IPS-18c (cell line): ENCODE measurements around the gene RBMXL3.
"Not testable (repeated sequence)": the region's sequence is repeated elsewhere in the genome, so short reads cannot be mapped to it uniquely, and the experiment has no call there.

Experiments
- H3K4me3 ChIP-seq: 2 replicates; pipeline ENCODE4 v1.7.0; 2013; ENCODE audit warnings: low read depth, mild to moderate bottlenecking, low read length, moderate library complexity; ENCODE audit not compliant: insufficient read depth
- H3K9me3 ChIP-seq: one replicate; pipeline ENCODE4 v1.6.1; 2013; ENCODE audit warnings: mild to moderate bottlenecking, low read length, moderate library complexity; ENCODE audit not compliant: control insufficient read depth, insufficient read depth

RBMXL3 gene

DNA sequence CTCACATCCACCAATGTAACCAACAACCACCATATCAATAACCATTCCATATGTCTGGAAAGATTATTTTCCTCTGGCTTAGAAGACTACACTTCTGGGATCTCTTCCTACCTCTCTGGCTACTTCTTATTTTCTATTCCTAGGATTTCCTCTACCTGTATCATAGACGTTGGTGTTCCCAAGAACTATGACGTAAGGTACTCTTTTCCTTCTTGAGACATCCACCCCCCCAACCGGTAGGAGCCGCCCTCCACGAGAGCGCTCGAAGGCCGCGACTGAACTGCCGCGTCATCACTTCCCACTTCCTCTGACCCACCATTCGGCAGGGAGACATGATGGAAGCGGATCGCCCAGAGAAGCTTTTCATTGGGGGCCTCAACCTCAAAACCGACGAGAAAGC lies at the start of gene RBMXL3:
RBMXL3 (plus strand) TSS at position 301 of the 400 bp plus-strand sequence; CDS start at position 333, 32 bp downstream.
- no peak within 1 kb of the TSS for H3K4me3 ChIP-seq

DNA sequence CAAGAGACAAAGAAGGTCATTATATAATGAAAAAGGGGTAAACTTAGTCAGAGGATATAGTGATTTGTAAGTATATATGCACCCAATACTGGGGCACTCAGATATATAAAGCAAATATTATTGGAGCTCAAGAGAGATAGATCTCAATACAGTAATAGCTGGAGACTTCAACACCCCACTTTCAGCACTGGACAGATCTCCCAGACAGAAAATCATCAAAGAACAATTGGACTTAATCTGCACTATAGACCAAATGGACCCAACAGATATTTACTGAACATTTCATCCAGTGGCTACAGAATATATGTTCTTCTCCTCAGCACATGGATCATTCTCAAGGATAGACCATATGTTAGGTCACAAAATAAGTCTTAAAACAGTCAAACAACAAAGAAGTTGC lies 47.2 kb upstream of the RBMXL3 start:
- Histone ChIP-seq H3K4me3 (no peak overlapping the region), H3K9me3 (no peaks in the 10 kb centered on the region)

More for the DNA sequence above, at the start of gene RBMXL3:
- peaks cover 9% of the 10 kb centered on the region for H3K9me3 ChIP-seq

GRCh38 chrX:115147220-115147619 lies 42.0 kb upstream of the RBMXL3 start:
- Histone ChIP-seq H3K4me3 (no peak overlapping the region), H3K9me3 (no peaks in the 10 kb centered on the region)

GRCh38 chrX:115173181-115173580 lies 16.0 kb upstream of the RBMXL3 start:
- Histone ChIP-seq H3K4me3 (no peak overlapping the region), H3K9me3 (no peaks in the 10 kb centered on the region)

- no peak overlapping the region for H3K4me3 ChIP-seq
- no peaks in the 10 kb centered on the region for H3K9me3 ChIP-seq
These were observed 14.7 kb upstream of the RBMXL3 start for GRCh38 chrX:115174548-115174947.

DNA sequence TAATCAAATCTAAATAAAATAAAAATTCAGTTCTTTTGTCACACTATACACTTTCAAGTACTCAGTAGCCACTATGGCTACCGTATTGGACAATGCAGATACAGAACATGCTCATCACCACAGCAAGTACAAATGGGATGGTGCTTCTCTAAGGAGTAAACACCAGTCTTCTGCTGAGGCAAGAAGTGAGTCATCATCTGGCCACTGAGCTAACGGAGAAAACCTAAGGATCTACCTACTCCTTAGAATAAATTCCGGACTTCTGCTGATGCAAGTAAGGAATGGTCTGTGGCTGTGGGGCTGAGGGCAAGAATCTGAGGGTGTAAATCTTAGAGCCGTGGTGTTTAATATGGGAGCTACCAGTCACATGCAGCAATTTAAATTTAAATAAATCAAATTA lies 11.3 kb upstream of the RBMXL3 start:
- Histone ChIP-seq H3K4me3 (no peak overlapping the region), H3K9me3 (no peaks in the 10 kb centered on the region)

GRCh38 chrX:115178473-115178872 lies 10.7 kb upstream of the RBMXL3 start:
- Histone ChIP-seq H3K4me3 (no peak overlapping the region), H3K9me3 (no peaks in the 10 kb centered on the region)

GRCh38 chrX:115183980-115184379 lies 5.2 kb upstream of the RBMXL3 start:
- Histone ChIP-seq H3K9me3 (no peaks in the 10 kb centered on the region), H3K4me3 (no peak overlapping the region)

DNA sequence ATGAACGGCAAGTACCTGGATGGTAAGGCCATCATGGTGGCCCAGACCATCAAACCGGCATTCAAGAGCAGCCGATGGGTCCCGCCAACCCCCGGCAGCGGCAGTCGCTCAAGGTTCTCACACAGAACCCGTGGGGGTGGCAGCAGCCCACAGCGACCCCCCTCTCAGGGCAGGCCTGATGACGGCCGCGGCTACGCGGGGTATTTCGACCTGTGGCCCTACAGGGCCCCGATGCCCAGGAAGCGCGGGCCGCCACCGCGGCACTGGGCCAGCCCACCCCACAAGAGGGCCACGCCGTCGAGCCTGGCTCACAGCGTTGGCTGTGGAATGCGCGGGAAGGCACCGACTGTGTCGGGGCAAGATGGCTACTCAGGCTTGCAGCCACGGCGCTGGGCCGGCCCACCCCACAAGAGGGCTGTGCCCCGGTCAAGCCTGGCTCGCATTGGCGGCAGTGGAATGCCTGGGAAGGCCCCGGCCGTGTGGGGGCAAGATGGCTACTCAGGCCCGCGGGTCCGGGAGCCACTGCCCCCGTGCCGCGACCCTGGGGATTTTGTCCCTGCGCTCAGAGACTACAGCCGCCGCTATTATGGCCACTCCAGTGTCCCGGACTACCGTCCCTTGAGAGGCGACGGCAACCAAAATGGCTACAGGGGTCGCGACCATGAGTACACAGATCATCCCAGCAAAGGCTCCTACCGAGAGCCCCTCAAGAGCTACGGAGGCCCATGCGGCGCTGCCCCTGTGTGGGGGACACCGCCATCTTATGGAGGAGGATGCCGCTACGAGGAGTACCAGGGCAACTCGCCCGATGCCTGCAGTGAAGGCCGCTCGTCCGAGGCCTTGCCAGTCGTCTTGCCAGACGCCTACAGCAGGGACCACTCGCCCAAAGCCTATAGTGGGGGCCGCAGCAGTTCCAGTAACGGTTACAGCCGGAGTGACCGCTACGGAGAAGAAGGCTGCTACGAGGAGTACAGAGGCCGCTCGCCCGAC lies 731 bp downstream of the RBMXL3 start:
- Histone ChIP-seq H3K9me3 (peaks cover 9% of the 10 kb centered on the region), H3K4me3 (no peak overlapping the region)

DNA sequence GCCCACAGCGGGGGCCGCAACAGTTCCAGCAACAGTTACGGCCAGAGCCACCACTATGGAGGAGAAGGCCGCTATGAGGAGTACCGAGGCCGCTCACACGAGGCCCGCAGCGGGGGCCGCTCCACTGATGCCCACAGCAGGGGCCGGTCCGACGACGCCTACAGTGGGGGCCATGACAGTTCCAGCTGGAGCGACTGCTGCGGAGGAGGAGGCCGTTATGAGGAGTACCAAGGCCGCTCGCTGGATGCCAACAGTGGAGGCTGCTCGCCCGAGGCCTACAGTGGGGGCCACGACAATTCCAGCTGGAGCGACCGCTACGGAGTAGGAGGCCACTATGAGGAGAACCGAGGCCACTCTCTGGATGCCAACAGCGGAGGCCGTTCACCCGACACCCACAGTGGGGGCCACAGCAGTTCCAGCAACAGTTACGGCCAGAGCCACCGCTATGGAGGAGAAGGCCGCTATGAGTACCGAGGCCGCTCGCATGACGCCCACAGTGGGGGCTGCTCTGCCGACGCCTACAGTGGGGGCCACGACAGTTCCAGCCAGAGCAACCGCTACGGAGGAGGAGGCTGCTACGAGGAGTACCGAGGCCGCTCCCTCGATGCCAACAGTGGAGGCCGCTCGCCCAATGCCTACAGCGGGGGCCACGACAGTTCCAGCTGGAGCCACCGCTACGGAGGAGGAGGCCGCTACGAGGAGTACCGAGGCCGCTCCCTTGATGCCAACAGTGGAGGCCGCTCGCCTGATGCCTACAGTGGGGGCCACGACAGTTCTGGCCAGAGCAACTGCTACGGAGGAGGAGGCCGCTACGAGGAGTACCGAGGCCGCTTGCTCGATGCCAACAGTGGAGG lies 1.7 kb downstream of the RBMXL3 start:
- peaks cover 9% of the 10 kb centered on the region for H3K9me3 ChIP-seq

DNA sequence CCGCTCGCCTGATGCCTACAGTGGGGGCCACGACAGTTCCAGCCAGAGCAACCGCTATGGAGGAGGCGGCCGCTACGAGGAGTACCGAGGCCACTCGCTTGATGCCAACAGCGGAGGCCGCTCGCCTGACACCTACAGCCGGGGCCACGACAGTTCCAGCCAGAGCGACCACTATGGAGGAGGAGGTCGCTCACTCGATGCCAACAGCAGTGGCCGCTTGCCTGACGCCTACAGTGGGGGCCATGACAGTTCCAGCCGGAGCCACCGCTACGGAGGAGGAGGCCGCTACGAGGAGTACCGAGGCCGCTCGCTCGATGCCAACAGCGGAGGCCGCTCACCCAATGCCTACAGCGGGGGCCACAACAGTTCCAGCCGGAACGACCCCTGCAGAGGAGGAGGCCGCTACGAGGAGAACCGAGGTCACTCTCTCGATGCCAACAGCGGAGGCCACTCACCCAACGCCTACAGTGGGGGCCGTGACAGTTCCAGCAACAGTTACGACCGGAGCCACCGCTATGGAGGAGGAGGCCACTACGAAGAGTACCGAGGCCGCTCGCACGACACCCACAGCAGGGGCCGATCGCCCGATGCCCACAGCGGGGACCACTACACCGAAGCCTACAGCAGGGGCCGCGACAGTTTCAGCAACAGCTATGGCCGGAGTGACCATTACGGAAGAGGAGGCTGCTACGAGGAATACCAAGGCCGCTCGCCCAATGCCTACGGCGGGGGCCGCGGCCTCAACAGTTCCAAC lies 2.5 kb downstream of the RBMXL3 start:
- Histone ChIP-seq H3K4me3 (no peak overlapping the region), H3K9me3 (peaks cover 9% of the 10 kb centered on the region)

More for the DNA sequence above, 1.7 kb downstream of the RBMXL3 start:
- H3K4me3 ChIP-seq = no peak overlapping the region

DNA sequence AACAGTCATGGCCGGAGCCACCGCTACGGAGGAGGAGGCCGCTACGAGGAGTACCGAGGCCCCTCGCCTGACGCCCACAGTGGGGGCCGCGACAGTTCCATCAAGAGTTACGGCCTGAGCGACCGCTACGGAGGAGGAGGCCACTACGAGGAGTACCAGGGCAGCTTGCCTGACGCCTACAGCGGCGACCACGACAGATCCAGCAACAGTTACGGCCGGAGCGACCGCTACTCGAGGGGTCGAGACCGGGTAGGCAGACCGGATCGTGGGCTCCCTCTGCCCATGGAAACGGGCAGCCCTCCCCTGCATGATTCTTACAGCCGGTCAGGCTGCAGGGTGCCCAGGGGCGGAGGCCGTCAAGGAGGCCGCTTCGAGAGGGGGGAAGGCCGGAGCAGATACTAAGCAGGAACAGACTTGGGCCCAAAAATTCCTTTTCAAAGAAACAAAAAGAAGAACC lies 3.1 kb downstream of the RBMXL3 start:
- Histone ChIP-seq H3K9me3 (peaks cover 9% of the 10 kb centered on the region), H3K4me3 (no peak overlapping the region)

- Histone ChIP-seq H3K4me3 (no peak overlapping the region), H3K9me3 (peaks cover 9% of the 10 kb centered on the region)
These were observed 14.8 kb downstream of the RBMXL3 start for GRCh38 chrX:115204040-115204439.

DNA sequence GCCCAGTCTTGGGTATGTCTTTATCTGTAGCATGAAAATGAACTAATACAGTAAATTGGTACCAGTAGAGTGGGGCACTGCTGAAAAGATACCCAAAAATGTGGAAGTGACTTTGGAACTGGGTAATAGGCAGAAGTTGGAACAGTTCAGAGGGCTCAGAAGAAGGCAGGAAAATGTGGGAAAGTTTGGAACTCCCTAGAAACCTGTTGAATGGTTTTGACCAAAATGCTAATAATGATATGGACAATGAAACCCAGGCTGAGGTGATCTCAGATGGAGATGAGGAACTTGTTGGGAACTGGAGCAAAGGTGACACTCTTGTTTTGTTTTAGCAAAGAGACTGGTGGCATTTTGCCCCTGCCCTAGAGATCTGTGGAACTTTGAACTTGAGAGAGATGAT lies 20.3 kb downstream of the RBMXL3 start:
- H3K4me3 ChIP-seq, H3K9me3 ChIP-seq: not testable (repeated sequence)

DNA sequence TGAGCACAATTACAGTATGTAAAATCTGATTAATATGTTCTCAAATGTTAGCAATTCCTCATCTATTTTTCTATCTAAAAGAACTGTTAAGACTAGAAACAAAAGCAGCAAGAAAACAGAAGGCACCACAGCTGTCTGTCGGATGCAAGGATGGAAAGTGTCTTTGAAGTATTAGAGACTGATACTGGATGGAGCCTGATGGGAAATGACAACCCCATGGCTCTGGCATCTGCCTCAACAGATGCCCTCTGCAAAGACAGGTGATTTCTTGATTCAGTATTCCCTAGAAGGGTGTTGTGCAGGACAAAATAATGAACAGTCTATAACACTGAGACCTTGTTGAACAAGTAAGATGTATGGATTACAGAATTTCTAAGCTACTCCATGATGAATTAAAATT lies 24.9 kb downstream of the RBMXL3 start:
- peaks cover 6% of the 10 kb centered on the region for H3K9me3 ChIP-seq
- H3K4me3 ChIP-seq = no peak overlapping the region

- Histone ChIP-seq H3K4me3 (no peak overlapping the region), H3K9me3 (peaks cover 3% of the 10 kb centered on the region)
These were observed 25.4 kb downstream of the RBMXL3 start for GRCh38 chrX:115214605-115215004.

DNA sequence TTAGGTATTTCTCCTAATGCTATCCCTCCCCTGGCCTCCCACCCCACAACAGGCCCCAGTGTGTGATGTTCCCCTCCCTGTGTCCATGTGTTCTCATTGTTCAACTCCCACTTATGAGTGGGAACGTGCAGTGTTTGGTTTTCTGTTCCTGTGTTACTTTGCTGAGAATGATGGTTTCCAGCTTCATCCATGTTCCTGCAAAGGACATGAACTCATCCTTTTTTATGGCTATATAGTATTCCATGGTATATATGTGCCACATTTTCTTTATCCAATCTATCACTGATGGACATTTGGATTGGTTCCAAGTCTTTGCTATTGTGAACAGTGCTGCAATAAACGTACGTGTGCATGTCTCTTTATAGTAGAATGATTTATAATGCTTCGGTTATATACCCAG lies 28.1 kb downstream of the RBMXL3 start:
- H3K4me3 ChIP-seq, H3K9me3 ChIP-seq: not testable (repeated sequence)
